HG02970 (cell line): ENCODE measurements around the gene DCANP1.
A peak's percentile ranks its signal among the peaks of the same experiment; 100 is the strongest.

Experiments
- ATAC-seq: cut with Tn5 transposase; IDR thresholded peaks from one replicate; pipeline ENCODE4 v1.9.1; 2021; ENCODE audit warnings: mild to moderate bottlenecking, moderate library complexity, moderate number of reproducible peaks; ENCODE audit not compliant: unreplicated experiment, low FRiP score

DCANP1 gene

DNA sequence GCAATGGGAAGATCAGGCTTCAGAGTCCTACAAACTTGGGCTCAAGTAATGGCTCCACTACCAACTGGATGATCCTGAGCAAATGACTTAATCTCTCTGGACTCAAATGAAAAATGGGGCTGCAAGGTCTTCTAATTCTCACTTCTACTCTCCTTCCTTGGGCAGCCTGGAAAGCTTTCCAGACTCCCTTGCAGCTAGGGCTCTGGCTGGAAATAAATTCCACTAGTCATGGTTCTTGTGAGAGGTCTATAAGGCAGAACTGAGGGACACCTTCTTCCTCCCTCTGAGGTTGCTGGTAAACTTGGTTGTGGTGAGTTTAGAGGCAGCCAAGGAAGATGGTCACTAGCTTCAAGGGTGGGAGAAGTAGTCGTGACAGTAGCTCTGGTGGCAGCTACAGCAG lies 18.6 kb downstream of the DCANP1 start:
- ATAC-seq: no peak

- ATAC-seq: no peak
Observed at GRCh38 chr5:135426102-135427082, 20.8 kb downstream of the DCANP1 start.

GRCh38 chr5:135425641-135426040 lies 21.5 kb downstream of the DCANP1 start:
- no peak for ATAC-seq

- no peak for ATAC-seq
Observed at GRCh38 chr5:135423846-135424168, 23.3 kb downstream of the DCANP1 start.

DNA sequence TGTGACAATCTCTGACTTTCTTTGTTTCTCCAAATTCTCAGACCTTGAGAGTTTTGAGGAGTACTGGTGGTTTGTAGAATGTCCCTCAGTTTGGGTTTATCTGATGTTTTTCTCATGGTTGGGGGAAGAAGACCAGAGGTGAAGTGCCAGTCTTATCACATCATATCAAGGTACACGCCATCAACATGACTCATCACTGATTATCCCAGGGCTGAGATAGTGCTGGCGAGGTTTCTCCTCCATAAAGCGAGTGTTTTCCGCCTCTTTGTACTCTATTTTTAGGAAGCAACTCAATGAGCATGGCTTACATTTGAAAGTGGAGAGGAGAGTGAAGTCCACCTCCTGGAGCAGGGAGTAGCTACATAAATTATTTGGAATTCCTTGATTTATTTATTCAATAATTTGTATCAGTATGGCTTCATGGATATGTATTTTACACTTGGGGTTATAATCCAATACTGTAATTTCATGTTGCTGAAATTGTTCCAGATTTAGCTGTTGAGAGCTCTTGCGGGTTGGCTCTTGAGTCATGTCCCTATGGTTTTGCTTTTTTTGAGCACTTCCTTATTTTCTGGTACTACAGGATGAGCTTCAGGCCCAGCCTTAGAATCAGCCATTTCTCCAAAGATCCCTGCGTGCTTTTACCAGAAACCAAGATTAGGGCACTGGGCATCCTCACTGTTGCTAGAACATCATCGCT lies 23.9 kb downstream of the DCANP1 start:
- ATAC-seq: no peak

- ATAC-seq: no peak
Observed at GRCh38 chr5:135422419-135422818, 24.7 kb downstream of the DCANP1 start.

DNA sequence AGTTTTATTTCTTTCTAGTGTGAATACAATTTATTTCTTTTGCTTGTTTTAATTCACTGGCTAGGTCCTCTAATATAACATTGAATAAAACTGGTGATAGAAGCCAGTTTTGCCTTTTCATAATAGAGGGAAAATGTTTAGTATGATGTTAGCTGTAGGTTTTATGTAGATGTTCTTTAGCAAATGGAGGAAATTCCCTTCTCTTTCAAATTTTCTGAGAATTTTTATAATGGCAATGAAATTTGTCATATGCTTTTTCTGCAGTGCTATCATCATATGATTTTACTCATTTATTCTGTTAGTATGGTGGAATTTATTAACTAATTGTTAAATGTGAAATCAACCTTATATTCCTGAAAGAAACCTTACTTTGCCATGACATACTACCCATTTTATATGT lies 30.1 kb downstream of the DCANP1 start:
- no peak for ATAC-seq

DNA sequence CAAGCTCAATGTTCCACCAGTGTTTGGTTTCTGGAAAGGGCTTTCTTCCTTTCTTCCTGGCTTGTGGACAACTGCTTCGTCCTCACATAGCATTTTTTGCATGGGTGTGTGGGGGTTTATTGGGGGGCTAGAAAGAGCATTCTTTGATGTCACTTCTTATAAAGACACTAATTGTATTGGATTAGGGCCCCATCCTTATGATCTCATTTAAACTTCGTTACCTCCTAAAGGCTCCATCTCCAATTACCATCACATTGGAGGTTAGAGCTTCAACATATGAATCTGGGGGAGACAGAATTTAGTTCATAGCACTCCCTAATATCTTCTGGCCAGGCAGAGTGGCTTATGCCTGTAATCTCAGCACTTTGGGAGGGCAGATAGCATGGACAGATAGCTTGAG lies 42.1 kb downstream of the DCANP1 start:
- ATAC-seq: no peak

- no peak for ATAC-seq
Observed at GRCh38 chr5:135402031-135402430, 45.1 kb downstream of the DCANP1 start.

DNA sequence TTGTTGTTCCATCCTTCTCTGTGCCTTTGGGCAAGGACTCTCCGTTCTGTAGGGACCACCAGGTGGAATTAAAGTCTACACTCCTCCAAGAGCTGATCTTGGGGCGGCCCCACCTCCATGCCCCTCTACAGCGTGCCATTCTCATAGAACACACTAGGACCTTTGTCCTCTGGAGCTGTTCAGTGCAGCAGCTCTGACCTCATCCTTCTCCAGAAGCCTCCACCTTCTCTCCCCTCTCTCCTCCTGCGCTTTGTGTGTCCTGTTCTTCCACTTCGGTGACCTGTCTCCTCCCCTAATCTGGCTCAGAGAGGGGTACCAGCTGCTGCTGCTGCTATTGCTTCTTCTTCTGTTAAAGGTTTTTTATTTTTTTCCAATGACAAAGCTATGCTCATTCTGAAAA lies 46.3 kb downstream of the DCANP1 start:
- no peak for ATAC-seq

DNA sequence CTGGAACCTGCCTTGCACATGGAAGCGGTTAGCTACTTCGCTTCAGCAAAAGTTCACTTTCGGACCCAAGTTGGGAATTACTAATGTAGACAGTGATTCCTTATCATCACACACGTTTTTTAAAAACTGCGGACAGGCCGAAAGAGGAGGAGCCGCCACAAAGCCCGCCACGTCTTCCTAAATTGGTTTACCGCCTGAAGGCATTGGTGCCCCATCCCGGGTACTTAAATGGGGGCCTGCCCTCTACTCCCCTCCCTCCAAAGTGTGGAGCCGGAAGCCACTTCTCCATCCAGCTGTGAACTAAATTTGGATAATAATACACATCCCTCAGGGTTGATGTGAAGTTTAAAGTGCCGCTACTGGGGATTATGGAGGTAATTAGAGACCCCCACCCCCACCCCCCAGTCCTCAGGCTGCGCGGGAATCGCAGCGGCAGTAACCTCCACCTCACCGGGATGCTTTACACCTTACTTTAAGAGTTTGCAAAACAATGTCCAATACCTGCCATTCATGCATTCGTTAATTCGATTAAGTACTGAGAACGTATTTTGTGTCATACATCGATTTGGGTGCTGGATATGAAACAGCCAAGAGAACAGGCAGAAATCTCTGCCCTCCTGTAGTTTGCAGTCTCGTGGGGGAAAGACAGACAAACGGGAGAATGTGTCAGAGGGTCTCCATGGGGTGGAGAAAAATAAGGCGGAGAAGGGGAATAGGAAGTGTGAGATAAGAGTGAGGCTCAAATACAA lies 47.2 kb downstream of the DCANP1 start:
- ATAC-seq: no peak

- ATAC-seq: peak; percentile 89
Observed at GRCh38 chr5:135398855-135399793, 48.0 kb downstream of the DCANP1 start, which contains the start of gene MACROH2A1. MACROH2A1 (minus strand) TSS chr5:135399231; CDS start chr5:135389093, 10,138 bp downstream.

GRCh38 chr5:135398160-135398854 lies 48.8 kb downstream of the DCANP1 start:
- ATAC-seq: peak; percentile 35

- no peak for ATAC-seq
Observed at GRCh38 chr5:135397084-135397483, 50.1 kb downstream of the DCANP1 start.

- ATAC-seq: no peak
Observed at GRCh38 chr5:135396459-135397055, 50.6 kb downstream of the DCANP1 start.

GRCh38 chr5:135395866-135396265 lies 51.3 kb downstream of the DCANP1 start:
- no peak for ATAC-seq

- ATAC-seq: no peak
Observed at GRCh38 chr5:135395451-135395850, 51.7 kb downstream of the DCANP1 start.
